Lower leg skin (tissue), 4 donors: Measurements from ENCODE around the gene PLA2G12A. TPM values are rescaled to one million over a fixed set of nuclear protein-coding genes. Genes with fewer than 3 reads are reported as not detected.

Source experiments
- DNase-seq, 2 donors: peaks; one replicate each; pipeline ENCODE4 v3.0.0-alpha.2; 2019; ENCODE audit warnings: low spot score in 2 of 2
- H3K4me3 ChIP-seq: fragments of 200-600 bp; sonication (generic); 2 replicates; pipeline ENCODE4 v1.5.1; 2017; ENCODE audit warnings: mild to moderate bottlenecking, low read depth; ENCODE audit not compliant: poor library complexity, severe bottlenecking
- POLR2A ChIP-seq, 2 donors: fragments of 450-650 bp; IDR thresholded peaks; one replicate each; pipeline ENCODE4 v1.6.1; 2016 to 2017; ENCODE audit warnings: antibody characterized with exemption in 2 of 2, mild to moderate bottlenecking in 1 of 2, moderate library complexity in 1 of 2
- whole genome bisulfite sequencing, 2 donors: methylation state at CpG; one replicate each; pipeline ENCODE4 v1.1.5; 2018; 5-methylcytosine and 5-hydroxymethylcytosine counted together
- intact Hi-C: fragments of 100-400 bp; cut with DNase I; formaldehyde crosslinking; loops from one replicate; pipeline ENCODE4 v1.15.0; 2023; ENCODE audit warnings: low total_unique reads
- total RNA-seq, 4 donors: library from RNA; depleted of rRNA; stranded (reverse); fragments of >200 nt; gene quantifications; one replicate each; pipeline ENCODE4 v1.1.0, GENCODE V29; 2016
- TF ChIP-seq, protein P1 (sequence below), 3 donors: fragments of 450-650 bp; IDR thresholded peaks; one replicate each; pipeline ENCODE4 v1.5.1; 2016; ENCODE audit warnings: antibody characterized with exemption in 3 of 3, mild to moderate bottlenecking in 3 of 3, moderate library complexity in 2 of 3

PLA2G12A gene
- total RNA-seq, 4 donors from 2014 or later = 14.7 to 19.1 (median 17.4) TPM

DNA sequence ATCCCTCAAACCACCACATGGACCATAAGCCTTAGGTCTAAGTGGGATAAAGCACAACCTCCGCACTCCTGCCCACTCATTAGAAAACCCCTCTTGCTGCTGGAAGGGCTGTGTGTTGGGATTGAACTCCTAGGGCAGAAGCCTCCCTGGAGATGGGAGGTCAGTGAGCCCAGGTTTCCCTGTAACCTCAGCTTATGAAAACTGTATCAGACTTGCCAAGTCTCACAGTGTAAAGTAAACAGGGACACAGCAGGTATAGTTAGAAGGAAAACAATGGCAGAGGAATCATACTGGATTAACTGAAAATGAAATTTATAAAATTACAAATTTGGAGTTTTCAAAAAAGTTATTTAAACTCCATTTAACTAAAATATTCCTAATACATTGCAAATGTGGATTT, 56.6 kb downstream of the PLA2G12A start:
- H3K4me3 ChIP-seq = no peak overlapping the region
- no peak for DNase-seq
- intact Hi-C loops = no loop called here
- TF ChIP-seq, protein P1, sequence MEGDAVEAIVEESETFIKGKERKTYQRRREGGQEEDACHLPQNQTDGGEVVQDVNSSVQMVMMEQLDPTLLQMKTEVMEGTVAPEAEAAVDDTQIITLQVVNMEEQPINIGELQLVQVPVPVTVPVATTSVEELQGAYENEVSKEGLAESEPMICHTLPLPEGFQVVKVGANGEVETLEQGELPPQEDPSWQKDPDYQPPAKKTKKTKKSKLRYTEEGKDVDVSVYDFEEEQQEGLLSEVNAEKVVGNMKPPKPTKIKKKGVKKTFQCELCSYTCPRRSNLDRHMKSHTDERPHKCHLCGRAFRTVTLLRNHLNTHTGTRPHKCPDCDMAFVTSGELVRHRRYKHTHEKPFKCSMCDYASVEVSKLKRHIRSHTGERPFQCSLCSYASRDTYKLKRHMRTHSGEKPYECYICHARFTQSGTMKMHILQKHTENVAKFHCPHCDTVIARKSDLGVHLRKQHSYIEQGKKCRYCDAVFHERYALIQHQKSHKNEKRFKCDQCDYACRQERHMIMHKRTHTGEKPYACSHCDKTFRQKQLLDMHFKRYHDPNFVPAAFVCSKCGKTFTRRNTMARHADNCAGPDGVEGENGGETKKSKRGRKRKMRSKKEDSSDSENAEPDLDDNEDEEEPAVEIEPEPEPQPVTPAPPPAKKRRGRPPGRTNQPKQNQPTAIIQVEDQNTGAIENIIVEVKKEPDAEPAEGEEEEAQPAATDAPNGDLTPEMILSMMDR (IDR thresholded peaks at IDR 0.05) = no peak
- no peak for TF ChIP-seq POLR2A (IDR thresholded peaks at IDR 0.05)
- 94 to 95% methylated on average over 1 of the region's 1 CpG for WGBS, 2 donors

DNA sequence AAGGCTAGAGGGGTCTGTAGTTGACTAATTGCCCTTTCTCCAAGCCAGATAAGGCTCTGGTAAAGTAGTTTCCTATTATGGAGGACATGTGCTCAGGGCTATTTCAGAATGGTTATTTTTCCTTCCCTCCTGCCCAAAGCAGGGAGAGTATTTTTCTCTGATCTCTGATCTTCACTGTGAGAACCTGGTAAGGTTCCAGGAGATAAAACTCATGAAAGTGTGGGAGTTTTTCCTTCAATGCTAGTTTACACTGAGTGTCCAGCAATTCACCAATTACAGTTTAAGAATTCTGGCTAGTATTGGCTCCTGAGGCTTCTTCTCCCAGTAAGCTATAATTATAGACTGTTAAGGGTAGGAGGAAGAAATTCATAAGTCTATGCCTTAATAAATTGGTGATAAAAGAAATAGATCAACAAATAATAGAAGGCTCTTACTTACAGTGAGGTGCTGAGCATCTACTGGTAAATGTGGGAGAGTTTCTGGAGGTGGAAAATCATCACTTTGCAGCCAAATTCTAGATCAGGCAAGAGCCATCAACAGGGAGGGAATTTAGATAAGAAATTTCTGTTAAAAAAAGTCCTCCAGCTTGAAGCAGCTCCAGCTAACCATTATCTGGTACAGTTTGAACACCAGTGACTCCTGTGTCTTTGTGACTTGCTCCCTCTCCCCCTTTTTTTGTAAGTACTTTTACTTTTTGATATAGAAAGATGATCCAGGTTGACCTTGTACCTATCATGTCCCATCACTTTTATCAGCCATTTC, 57.5 kb downstream of the PLA2G12A start:
- no peak overlapping the region for H3K4me3 ChIP-seq
- intact Hi-C loops = no loop called here
- DNase-seq = no peak
- TF ChIP-seq, protein P1 (IDR thresholded peaks at IDR 0.05) = no peak
- TF ChIP-seq POLR2A (IDR thresholded peaks at IDR 0.05) = no peak

DNA sequence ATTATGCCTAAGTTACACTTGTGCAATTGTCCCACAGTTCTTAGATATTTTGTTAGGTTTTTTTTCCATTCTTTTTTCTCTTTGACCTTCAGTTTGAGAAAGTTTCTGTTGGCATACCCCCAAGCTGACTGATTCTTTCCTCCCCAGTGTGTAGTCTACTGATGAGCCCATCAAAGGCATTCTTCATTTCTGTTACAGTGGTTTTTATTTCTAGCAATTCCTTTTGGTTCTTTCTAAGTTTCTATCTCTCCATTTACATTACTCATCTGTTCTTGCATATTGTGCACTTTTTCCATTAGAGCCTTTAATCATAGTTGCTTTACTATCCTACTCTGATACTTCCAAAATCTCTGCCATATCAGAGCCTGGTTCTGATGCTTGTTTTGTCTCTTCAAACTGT, 58.5 kb downstream of the PLA2G12A start:
- intact Hi-C loops = no loop called here
- TF ChIP-seq POLR2A (IDR thresholded peaks at IDR 0.05) = no peak
- TF ChIP-seq, protein P1 (IDR thresholded peaks at IDR 0.05) = no peak
- DNase-seq = no peak
- no peak overlapping the region for H3K4me3 ChIP-seq

DNA sequence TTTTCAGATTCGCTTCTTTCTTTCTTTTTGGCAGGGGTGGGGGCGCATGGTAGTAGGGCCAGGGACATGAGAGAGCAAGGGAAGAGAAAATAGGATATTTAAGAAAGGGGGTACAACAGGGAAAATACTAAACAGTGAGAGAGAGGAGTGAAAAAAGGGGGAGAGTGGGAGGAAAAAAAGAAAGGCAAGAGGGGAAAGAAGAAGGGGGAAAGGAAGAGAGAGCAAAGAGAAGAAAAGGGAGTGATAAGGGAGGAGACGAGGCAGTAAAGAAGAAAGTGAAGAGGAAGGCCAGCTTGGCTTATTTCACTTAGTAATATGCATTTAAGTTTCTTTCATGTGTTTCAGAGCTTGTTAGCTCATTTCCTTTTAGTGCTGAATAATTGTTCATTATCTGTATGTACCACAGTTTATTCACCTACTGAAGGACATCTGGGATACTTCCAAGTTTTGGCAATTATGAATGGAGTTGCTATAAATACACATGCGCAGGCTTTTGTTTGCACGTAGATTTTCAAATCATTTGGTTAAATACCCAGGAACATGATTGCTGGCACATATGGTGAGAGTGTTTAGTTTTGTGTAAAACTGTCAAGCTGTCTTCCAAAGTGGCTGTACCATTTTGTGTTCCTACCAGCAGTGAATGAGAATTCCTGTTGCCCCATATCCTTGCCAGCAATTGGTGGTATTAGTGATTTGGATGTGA, 63.9 kb downstream of the PLA2G12A start:
- 84 to 91% methylated on average over 5 of the region's 5 CpGs for WGBS, 2 donors
- no peak overlapping the region for H3K4me3 ChIP-seq
- intact Hi-C loops = no loop called here
- TF ChIP-seq POLR2A (IDR thresholded peaks at IDR 0.05) = no peak
- TF ChIP-seq, protein P1 (IDR thresholded peaks at IDR 0.05) = no peak
- no peak for DNase-seq

DNA sequence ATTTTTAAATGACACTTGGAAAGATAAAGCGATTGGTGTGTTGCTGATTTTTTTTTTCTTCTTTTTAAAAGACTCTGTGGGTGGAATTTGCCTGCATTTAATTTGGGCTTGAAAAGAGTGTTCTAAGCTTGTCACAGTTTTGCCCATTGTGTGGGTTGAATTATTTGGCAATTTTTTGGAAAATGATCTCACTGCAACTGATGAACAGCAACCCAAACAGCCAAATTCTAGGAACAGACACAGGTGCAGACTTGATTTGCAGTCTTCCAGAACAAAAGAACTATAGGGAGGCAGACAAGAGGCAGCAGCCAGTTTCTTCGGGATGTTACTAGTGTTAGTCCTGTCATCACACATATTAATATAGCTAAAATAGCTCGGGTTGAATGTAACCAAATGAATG, 67.1 kb downstream of the PLA2G12A start:
- intact Hi-C loops = no loop called here
- no peak for DNase-seq
- 25 to 41% methylated on average over 3 of the region's 3 CpGs for WGBS, 2 donors

More for the DNA sequence above, 67.1 kb downstream of the PLA2G12A start:
- H3K4me3 ChIP-seq = no peak overlapping the region
- TF ChIP-seq, protein P1 (IDR thresholded peaks at IDR 0.05) = no peak
- no peak for TF ChIP-seq POLR2A (IDR thresholded peaks at IDR 0.05)
